Choroid plexus epithelial cell (primary cell): ENCODE data around the gene ZC3H14.
A peak's percentile ranks its signal among the peaks of the same experiment; 100 is the strongest.

Experiments
- DNase-seq: peaks from one replicate; pipeline ENCODE4 v3.0.0-alpha.2; 2010; ENCODE audit warnings: low read depth
- H3K4me3 ChIP-seq: 2 replicates; pipeline ENCODE4 v1.5.1; 2011; ENCODE audit warnings: low read depth, mild to moderate bottlenecking, control low read depth, low read length, moderate library complexity
- TF ChIP-seq, protein P1 (sequence below): conservative IDR thresholded peaks from 2 replicates; pipeline ENCODE4 v1.5.1; 2011; ENCODE audit warnings: low read depth, mild to moderate bottlenecking, control low read depth, inconsistent platforms, low read length, moderate library complexity

Gene ZC3H14

DNA sequence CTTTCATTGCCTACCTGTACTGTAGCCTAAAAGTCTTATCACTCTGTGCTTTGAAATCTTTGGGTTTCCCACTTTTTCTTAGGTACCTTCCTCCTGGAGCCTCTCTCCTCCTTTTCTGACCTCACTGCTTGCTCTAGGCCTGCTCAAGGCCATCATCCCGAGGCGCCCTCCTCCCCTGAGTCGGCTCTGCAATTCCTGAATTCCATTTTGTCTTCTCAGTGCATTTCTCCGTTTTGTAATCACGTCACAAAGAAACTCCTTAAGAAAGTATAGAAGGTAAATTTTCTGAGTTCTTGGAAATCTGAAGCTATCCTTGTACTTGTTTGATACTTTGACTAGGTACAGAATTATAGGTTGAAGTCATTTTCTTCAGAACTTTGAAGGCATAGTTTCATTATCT lies 25.2 kb downstream of the ZC3H14 start:
- no peak overlapping the region for H3K4me3 ChIP-seq
- no peak for DNase-seq
- TF ChIP-seq, protein P1, sequence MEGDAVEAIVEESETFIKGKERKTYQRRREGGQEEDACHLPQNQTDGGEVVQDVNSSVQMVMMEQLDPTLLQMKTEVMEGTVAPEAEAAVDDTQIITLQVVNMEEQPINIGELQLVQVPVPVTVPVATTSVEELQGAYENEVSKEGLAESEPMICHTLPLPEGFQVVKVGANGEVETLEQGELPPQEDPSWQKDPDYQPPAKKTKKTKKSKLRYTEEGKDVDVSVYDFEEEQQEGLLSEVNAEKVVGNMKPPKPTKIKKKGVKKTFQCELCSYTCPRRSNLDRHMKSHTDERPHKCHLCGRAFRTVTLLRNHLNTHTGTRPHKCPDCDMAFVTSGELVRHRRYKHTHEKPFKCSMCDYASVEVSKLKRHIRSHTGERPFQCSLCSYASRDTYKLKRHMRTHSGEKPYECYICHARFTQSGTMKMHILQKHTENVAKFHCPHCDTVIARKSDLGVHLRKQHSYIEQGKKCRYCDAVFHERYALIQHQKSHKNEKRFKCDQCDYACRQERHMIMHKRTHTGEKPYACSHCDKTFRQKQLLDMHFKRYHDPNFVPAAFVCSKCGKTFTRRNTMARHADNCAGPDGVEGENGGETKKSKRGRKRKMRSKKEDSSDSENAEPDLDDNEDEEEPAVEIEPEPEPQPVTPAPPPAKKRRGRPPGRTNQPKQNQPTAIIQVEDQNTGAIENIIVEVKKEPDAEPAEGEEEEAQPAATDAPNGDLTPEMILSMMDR: no peak

DNA sequence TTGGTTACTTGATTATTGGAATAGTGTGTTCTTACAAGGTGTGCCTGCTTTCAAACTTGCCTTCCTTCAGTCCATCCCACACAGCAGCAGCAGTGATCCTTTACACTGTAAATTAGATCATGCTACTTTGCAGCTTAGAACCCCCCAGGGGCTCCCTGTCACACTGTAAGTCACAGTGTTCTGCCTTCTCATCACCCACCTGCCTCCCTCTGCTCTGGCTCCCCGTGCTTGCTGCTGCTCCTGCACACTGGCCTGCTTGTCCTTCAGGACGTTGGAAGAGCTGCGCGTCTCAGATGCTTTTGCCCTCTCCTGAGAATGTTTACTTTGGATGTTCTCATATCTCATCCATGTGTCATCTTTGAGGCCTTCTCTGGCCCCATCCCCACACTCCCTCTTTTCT lies 27.3 kb downstream of the ZC3H14 start:
- TF ChIP-seq, protein P1: no peak
- H3K4me3 ChIP-seq: no peak overlapping the region
- DNase-seq: peak; percentile 61

DNA sequence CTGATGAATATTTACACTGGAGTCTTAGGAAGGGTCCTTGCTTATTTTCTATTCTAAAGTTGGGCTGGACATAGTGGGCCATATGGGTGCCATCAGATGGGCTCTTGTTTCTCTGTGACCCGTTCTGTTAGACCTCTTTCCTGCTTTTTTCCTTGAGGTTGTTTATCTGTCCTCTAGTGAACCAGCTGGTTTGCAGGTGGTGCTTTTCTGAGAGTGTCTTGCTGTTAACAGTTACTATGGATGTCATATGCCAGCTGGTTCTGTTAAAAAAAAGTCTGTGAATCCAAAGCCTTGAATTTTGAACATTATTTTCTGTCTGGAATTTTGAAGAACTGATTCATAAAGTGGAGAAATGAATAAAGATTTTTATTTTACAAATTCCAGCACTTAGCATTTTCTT lies 29.2 kb downstream of the ZC3H14 start:
- no peak overlapping the region for H3K4me3 ChIP-seq
- DNase-seq: no peak
- TF ChIP-seq, protein P1: no peak

DNA sequence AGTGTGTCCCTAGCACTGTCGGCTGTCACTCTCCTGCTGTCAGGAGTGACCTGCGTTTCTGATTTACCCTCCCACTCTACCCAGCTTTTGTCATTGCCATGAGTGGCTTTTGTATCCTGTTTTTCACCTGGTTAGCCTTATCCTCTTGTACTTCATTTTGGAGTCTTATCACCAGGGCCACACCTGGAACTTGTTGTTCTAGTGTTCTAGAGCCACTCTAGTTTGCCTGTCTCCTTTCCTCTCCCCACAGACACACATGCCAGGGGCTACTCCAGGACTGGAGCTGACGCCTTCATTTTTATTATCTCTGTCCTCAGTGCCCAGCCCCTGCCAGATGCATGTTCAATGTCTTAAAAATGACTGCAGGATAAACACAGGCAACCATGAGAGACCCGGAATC lies 34.2 kb downstream of the ZC3H14 start:
- no peak for DNase-seq
- TF ChIP-seq, protein P1: no peak
- no peak overlapping the region for H3K4me3 ChIP-seq

DNA sequence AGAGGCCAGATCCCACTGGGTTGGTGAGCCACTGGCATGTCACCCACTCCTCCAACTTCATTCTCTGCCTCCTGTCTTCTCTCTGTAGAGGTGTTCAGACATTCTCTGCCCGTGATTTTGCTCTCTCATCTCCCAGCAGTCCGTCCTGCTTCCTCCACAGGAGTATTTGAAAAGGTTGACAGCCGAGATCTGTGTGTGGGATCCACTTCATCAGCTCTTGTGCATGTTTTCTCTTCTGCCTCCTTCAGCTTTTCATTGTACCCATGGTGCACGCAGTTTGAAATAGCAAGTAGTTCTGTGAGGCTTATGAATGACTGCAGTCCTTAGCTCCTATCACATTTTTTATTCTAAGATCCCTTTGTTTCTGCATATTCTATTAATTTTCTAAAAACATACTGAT lies 34.8 kb downstream of the ZC3H14 start:
- TF ChIP-seq, protein P1: no peak
- no peak for DNase-seq
- H3K4me3 ChIP-seq: no peak overlapping the region

DNA sequence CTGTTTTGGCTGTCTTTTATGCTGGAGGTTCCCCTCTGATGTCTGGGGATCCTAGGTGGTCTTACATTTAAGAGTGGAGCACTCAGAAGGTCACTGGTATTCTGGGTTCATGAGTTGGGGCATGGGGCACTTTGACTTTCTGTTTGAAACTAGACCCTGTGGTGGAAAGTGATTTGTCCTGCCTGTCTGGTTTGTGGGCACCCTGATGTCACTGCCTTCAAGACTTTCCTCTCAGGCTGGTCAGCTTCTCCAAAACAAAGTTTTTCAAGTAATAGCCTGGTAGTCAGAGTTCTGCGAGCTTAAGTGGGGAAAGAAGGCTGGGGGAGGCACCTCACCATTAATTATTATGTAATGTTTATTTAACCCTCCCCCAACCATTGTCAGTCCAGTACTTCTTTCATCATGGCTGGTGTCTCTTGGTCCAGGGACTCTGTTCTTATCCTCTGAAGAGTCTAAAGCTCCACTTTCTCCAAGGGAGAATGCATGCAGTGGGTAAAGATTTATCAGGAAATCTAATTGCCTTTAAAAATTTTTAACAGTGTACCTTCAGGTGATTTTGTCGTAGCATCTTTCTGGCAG lies 35.3 kb downstream of the ZC3H14 start:
- TF ChIP-seq, protein P1: no peak
- no peak overlapping the region for H3K4me3 ChIP-seq
- DNase-seq: no peak

- no peak for DNase-seq
- TF ChIP-seq, protein P1: no peak
- H3K4me3 ChIP-seq: no peak overlapping the region
Observed at GRCh38 chr14:88599326-88599725, 36.5 kb downstream of the ZC3H14 start.
